Measurements from ENCODE around the gene HDAC5. TPM values are rescaled to one million over a fixed set of nuclear protein-coding genes. Genes with fewer than 3 reads are reported as not detected.

HDAC5 gene
- polyA plus RNA-seq, 1 of the 3 experiments (the other 2 are of a cell fraction): 19.0 TPM

DNA sequence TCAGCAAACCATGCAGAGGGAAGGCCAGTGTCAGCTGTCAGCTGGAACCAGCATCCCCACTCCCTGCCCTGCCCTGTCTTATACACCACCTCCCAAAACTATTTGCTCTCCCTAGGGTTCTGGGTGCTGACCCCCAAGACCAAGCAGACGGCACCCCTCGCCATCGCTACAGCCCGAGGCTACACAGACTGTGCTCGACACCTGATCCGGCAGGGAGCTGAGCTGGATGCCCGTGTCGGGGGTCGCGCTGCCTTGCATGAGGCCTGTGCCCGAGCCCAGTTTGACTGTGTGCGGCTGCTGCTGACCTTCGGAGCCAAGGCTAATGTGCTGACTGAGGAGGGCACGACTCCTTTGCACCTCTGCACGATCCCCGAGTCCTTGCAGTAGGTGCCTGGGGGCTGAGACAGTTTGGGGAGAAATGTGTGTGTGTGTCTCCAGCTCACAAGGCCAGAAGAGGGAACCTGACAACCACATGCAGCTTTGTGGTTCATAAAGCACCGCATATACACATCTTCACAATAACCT is 48.6 kb upstream of the HDAC5 start:
- Histone ChIP-seq H3K4me1 (ENCODE audit: control insufficient read depth in 1 of 2, insufficient read depth in 2 of 2, low read depth in 1 of 2, low read length in 1 of 2) (peaks cover 7 to 11% of the 10 kb centered on the region in 2 experiments; a peak in 1 of 4 replicates), H3K27me3 (ENCODE audit: insufficient read depth) (no peaks in the 10 kb centered on the region), H3K36me3 (replicated peaks in 1 of 2; ENCODE audit: control insufficient read depth in 1 of 2, insufficient read depth in 2 of 2, low read length in 1 of 2) (peaks cover 0 to 2% of the 10 kb centered on the region in 2 experiments), H3K4me3 (ENCODE audit: low read depth in 2 of 2, low read length in 1 of 2) (no peak overlapping the region), H3K9ac (no peak overlapping the region), H3K79me2 (ENCODE audit: insufficient read depth) (no peaks in the 10 kb centered on the region), H3K4me2 (no peak overlapping the region), H3K9me2 (no peaks in the 10 kb centered on the region), H4K20me1 (ENCODE audit: insufficient read depth) (no peaks in the 10 kb centered on the region), H3F3A (replicated peaks; ENCODE audit: insufficient read depth) (peaks cover 12% of the 10 kb centered on the region), H3K27ac (ENCODE audit: low read depth in 2 of 2, low read length in 1 of 2) (no peak overlapping the region), H3K9me3 (no peaks in the 10 kb centered on the region), H2AFZ (ENCODE audit: low read depth) (no peak overlapping the region)
- ChIA-PET CTCF (interaction anchor here (1.0 to 1.4 kb wide), 9 partner anchors 12 to 262 kb away, joined by 3 to 6 read pairs (median 3); partner anchors contain the start of gene HDAC5), POLR2A (interaction anchor here (0.6 to 1.4 kb wide), 3 partner anchors 15 to 28 kb away, joined by 4 read pairs; partner anchors contain the start of gene TMUB2)
- no peak for DNase-seq
- TF ChIP-seq RXRA (IDR thresholded peaks at IDR 0.05; ENCODE audit: borderline replicate concordance, low read depth) (no peak), RAD21 (IDR thresholded peaks at IDR 0.05; ENCODE audit: low read length) (no peak), FOSL2 (IDR thresholded peaks at IDR 0.05; ENCODE audit: borderline replicate concordance, low read depth) (no peak)
- WGBS (ENCODE audit: low lambda C conversion rate): 96% methylated on average over 11 of the region's 17 CpGs

DNA sequence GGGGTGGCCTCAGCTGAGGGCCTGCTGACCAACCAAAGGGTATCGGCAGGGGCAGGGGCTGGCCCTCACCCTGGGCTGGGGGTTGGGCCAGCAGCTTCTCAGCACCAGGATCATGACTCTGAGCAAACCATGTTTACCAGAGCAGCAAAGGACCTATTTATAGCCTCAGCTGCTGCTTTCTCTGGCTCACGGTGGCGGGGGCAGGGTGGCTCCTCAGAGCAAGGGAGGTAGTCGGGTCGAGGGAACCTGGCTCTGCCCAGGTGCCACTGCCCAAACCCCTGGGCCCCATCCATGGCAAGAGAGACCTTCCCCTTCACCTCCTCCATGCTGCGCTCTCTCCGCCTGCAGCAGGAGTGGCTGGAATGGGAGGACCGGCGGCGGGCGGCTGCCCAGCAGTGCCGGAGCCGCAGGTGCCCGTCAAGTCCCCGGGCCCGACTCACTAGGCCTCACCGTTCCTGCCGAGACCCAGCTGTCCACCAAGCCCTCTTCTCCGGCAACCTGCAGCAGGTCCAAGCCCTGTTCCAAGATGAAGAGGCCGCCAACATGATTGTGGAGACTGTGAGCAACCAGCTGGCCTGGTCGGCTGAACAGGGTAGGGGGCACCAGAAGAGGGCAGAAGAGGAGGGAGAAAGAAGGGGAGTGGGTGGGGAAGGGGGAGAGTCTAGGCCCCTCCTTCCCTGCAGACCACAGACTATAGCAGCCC is 47.2 kb upstream of the HDAC5 start, which contains the start of gene ASB16:
TSS of gene ASB16 (plus strand) at position 206 of the 703 bp plus-strand sequence. CDS start at position 292, 86 bp downstream.
- no peaks in the 10 kb centered on the region for H4K20me1 ChIP-seq (ENCODE audit: insufficient read depth)
- peaks cover 6% of the 10 kb centered on the region for H3F3A ChIP-seq (replicated peaks; ENCODE audit: insufficient read depth)
- POLR2A ChIA-PET: interaction anchor here (1.4 kb wide), 1 partner anchor 16 kb away, joined by 4 read pairs; the partner anchor contains the start of gene TMUB2
- H3K27ac ChIP-seq (ENCODE audit: low read depth in 2 of 2, low read length in 1 of 2): no peak within 1 kb of the TSS
- no peaks in the 10 kb centered on the region for H3K9me3 ChIP-seq
- no peaks in the 10 kb centered on the region for H3K9me2 ChIP-seq
- H3K4me3 ChIP-seq (ENCODE audit: low read depth in 2 of 2, low read length in 1 of 2): no peak within 1 kb of the TSS
- H3K4me2 ChIP-seq: peak within 1 kb of the TSS; percentile 7
- no peak within 1 kb of the TSS for H3K9ac ChIP-seq
- no peaks in the 10 kb centered on the region for H3K27me3 ChIP-seq (ENCODE audit: insufficient read depth)
- H3K79me2 ChIP-seq (ENCODE audit: insufficient read depth): no peaks in the 10 kb centered on the region
- H3K36me3 ChIP-seq (replicated peaks in 1 of 2; ENCODE audit: control insufficient read depth in 1 of 2, insufficient read depth in 2 of 2, low read length in 1 of 2): no peaks in the 10 kb centered on the region
- WGBS (ENCODE audit: low lambda C conversion rate): 82% methylated on average over 16 of the region's 21 CpGs
- CTCF ChIA-PET: interaction anchor here (0.7 to 1.4 kb wide), 8 partner anchors 14 to 1048 kb away, joined by 3 to 5 read pairs (median 3); partner anchors contain the start of gene TMUB2
- H3K4me1 ChIP-seq (ENCODE audit: control insufficient read depth in 1 of 2, insufficient read depth in 2 of 2, low read depth in 1 of 2, low read length in 1 of 2): peaks cover 7 to 11% of the 10 kb centered on the region in 2 experiments; a peak in 1 of 4 replicates
- H2AFZ ChIP-seq (ENCODE audit: low read depth): no peak within 1 kb of the TSS
- peak; percentile 48 for DNase-seq
- TF ChIP-seq ELF1 (IDR thresholded peaks at IDR 0.05) (no peak), RAD21 (IDR thresholded peaks at IDR 0.05; ENCODE audit: low read length) (no peak), MEF2A (IDR thresholded peaks at IDR 0.05; ENCODE audit: borderline replicate concordance, low read depth) (no peak), RXRA (IDR thresholded peaks at IDR 0.05; ENCODE audit: borderline replicate concordance, low read depth) (no peak), RCOR1 (IDR thresholded peaks at IDR 0.05; ENCODE audit: low read length) (no peak), NFIC (IDR thresholded peaks at IDR 0.05; ENCODE audit: borderline replicate concordance) (no peak), TAF1 (IDR thresholded peaks at IDR 0.05; ENCODE audit: borderline replicate concordance, low read depth, low read length) (no peak), GATA2 (CRISPR knock-in tag; IDR thresholded peaks at IDR 0.05) (no peak)

DNA sequence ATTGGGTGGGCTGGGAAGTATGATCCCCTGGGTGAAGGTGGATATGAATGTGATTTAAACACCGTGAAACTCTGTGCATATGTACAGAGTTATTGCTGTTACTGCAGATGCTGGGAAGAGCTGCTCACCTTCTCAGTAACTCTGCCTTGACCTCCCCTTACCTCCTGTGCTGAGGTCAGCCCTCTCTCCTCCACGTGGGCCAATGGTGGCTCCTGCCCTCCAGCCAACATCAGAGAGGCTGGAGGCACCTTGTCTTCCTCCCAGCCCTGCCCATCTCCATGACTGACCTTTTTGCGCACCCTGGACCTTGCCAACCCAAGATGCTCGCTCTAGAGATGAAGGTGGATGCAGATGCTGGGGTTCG is 46.7 kb upstream of the HDAC5 start:
- Histone ChIP-seq H3K4me3 (ENCODE audit: low read depth in 2 of 2, low read length in 1 of 2) (no peak overlapping the region), H2AFZ (ENCODE audit: low read depth) (no peak overlapping the region), H3K9me2 (no peaks in the 10 kb centered on the region), H3K27me3 (ENCODE audit: insufficient read depth) (no peaks in the 10 kb centered on the region), H4K20me1 (ENCODE audit: insufficient read depth) (no peaks in the 10 kb centered on the region), H3K9ac (no peak overlapping the region), H3K79me2 (ENCODE audit: insufficient read depth) (no peaks in the 10 kb centered on the region), H3K4me1 (ENCODE audit: control insufficient read depth in 1 of 2, insufficient read depth in 2 of 2, low read depth in 1 of 2, low read length in 1 of 2) (peaks cover 7 to 11% of the 10 kb centered on the region in 2 experiments; a peak in 1 of 4 replicates), H3F3A (replicated peaks; ENCODE audit: insufficient read depth) (peaks cover 7% of the 10 kb centered on the region), H3K27ac (ENCODE audit: low read depth in 2 of 2, low read length in 1 of 2) (no peak overlapping the region), H3K36me3 (replicated peaks in 1 of 2; ENCODE audit: control insufficient read depth in 1 of 2, insufficient read depth in 2 of 2, low read length in 1 of 2) (no peaks in the 10 kb centered on the region), H3K9me3 (no peaks in the 10 kb centered on the region), H3K4me2 (peak overlapping the region; percentile 7; the same call in 1 of the 2 replicates)
- DNase-seq: no peak
- ChIA-PET POLR2A (no interaction called here), CTCF (interaction anchor here (0.7 to 2.1 kb wide), 7 partner anchors 15 to 1049 kb away, joined by 3 to 7 read pairs (median 3); partner anchors contain the start of genes HDAC5 and TMUB2)
- no peak for TF ChIP-seq SMC3 (IDR thresholded peaks at IDR 0.05; ENCODE audit: low read depth, low read length)
- TF ChIP-seq GATA2 (CRISPR knock-in tag; IDR thresholded peaks at IDR 0.05): no peak
- TF ChIP-seq SIN3A (IDR thresholded peaks at IDR 0.05; ENCODE audit: borderline replicate concordance, low read depth, low read length): no peak
- no peak for TF ChIP-seq EZH2phosphoT487 (IDR thresholded peaks at IDR 0.05; ENCODE audit: borderline replicate concordance, low read depth)
- no peak for TF ChIP-seq RCOR1 (IDR thresholded peaks at IDR 0.05; ENCODE audit: low read length)
- TF ChIP-seq, protein P1, sequence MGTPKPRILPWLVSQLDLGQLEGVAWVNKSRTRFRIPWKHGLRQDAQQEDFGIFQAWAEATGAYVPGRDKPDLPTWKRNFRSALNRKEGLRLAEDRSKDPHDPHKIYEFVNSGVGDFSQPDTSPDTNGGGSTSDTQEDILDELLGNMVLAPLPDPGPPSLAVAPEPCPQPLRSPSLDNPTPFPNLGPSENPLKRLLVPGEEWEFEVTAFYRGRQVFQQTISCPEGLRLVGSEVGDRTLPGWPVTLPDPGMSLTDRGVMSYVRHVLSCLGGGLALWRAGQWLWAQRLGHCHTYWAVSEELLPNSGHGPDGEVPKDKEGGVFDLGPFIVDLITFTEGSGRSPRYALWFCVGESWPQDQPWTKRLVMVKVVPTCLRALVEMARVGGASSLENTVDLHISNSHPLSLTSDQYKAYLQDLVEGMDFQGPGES (IDR thresholded peaks at IDR 0.05; ENCODE audit: low read depth, low read length): no peak
- TF ChIP-seq, protein P2, sequence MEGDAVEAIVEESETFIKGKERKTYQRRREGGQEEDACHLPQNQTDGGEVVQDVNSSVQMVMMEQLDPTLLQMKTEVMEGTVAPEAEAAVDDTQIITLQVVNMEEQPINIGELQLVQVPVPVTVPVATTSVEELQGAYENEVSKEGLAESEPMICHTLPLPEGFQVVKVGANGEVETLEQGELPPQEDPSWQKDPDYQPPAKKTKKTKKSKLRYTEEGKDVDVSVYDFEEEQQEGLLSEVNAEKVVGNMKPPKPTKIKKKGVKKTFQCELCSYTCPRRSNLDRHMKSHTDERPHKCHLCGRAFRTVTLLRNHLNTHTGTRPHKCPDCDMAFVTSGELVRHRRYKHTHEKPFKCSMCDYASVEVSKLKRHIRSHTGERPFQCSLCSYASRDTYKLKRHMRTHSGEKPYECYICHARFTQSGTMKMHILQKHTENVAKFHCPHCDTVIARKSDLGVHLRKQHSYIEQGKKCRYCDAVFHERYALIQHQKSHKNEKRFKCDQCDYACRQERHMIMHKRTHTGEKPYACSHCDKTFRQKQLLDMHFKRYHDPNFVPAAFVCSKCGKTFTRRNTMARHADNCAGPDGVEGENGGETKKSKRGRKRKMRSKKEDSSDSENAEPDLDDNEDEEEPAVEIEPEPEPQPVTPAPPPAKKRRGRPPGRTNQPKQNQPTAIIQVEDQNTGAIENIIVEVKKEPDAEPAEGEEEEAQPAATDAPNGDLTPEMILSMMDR (IDR thresholded peaks at IDR 0.05): no peak
- 67% methylated on average over 4 of the region's 5 CpGs for WGBS (ENCODE audit: low lambda C conversion rate)
